ENCODE results near the gene RELL1.

The RELL1 gene

DNA sequence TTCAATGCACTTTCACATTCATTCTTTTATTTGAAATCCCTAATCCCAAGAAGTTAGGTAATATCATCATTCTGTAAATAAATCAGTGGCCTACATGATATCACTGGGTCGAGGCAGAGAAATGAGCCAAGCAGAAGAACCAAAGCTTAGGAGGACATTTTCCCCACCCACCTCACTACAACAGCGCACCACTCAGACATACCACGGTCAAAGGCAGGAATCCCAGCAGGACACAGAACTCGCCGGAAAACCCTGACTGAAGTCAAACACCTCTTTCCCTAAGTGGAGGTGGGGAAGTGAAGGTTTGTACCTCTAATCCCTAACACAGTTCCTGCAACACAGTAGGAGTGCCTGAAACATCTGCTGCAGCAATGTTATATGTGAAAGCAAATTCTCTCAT, 21.5 kb downstream of the RELL1 start:
- no peak for DNase-seq

DNA sequence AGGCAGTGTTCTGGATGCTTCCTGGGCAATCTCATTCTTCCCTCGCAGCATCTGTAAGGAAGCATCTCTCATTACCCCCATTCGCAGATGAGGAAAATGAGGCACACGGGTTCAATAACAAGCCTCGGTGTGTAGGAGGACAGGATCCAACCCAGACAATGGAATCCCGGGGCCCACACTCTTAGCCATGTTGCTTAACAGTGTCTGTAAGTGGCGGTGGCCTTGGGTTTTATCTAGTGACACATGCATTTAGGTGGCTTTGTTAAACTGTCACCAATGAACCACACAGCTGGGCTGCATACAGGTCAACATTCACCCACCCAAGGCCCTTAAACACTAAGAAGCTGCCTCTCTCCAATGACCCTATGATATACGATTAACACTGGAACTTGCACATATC, 22.6 kb downstream of the RELL1 start:
- no peak for DNase-seq

DNA sequence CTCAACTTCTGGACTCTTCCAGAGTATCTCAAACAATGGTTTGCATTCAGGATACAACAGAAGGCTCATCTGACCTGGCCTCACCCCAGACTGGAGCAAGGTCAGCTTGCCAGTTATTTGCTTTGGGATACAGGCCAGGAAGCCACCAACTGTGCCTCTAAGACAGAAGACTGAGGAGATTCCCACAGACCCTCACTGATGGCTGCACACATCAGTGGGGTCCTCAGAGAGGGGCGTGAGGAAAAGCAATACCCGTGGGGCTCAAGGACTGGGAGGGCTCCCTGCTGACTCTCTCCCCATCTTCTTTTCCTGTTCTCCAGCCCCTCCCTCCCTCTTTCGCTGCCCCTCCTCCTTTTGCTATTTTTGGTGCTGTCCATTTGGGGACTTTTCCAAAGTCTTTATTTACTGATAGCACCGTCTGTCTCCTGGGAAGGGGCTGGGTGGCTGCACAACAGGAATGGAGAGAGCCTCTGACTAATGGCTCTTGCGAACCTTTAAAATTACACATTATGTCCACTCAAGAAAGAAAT, 23.2 kb downstream of the RELL1 start:
- no peak for DNase-seq

DNA sequence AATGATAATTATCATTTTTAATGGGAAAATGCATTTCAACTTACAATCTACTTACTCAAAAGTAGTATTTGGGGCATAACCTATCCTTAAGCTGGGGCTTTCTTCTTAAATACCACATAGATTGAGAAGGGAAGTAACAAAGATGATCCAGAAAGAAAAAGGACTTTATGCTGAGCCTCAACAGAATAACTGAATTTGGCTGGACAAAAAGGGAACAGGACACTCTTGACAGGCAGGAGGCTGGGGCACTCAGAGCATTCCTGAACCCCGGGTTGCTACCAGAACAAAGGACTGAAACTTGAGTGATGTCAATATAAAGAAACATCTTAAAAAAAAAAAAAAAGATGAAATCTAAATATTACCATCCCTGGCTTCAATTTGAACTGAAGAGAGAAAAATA, 23.9 kb downstream of the RELL1 start:
- no peak for DNase-seq

DNA sequence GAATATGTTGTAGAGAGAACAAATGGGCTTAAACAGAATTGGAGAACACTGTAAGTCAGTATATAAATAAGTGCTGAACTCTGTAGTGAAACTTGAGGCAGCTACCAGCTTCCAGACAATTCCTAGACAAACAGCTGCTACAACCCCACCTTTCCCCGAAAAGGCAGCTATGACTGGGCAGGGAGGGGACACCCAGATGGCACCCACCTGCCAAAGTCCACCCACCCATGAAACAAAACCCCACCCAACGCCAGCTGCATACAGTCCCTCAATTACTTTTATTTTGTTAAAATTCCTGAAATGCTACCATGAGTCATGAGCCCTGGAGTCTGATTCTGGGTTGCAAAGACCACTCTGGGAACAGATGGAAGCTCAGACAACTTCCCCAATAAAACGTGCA, 24.4 kb downstream of the RELL1 start:
- no peak for DNase-seq

DNA sequence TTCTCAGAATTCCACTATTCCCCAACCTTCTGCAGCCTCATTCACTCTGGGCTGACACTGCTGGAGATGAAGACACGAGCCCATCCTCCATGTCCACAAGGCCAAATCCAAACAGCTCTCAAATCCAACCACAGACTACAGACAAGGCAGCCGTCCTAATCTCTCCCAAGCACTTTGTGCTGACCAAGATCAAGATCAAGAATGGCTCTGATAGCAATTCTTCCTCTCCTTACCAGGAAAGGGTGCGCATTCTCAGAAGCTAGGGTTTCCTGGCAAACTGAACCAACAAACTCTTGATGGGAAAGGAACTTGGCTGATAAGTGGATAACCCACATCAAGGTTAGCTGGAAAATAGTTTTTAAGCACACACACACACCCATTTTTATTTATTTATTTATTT, 26.5 kb downstream of the RELL1 start:
- DNase-seq: no peak

DNA sequence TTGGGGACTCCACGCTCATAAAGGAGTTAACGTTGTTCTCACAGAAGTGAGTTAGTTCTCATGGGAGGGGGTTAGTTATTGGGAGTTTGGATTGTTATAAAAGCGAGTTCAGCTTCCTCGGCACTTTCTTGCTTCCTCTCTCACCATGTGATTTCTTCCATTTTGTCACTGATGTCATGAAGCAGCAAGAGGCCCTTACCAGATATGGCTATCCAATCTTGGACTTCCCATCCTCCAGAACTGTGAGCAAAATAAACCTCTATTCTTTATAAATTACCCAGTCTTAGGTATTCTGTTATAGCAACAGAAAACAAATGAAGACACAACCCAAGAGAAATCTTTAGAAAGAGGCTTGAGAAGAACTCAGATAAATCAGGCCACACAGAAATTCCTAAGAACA, 29.5 kb downstream of the RELL1 start:
- DNase-seq: no peak

DNA sequence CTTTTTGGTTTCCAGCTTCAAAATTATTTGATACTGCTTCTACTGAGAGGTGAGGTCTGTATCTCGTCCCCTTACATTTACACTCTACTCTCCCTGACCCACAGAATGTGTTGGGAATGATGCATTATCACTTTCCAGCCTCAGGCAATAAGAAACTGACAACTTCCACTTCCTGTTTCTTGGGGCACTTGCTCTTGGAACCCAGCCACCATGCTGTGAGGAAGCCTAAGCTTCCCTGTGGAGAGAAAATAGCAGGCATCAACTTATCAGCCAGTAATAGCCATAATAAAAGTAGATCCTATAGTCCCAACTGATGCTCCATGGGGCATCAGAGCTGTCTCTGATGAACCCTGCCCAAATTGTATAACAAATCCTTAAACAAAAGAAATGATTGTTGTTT, 32.6 kb downstream of the RELL1 start:
- no peak for DNase-seq

DNA sequence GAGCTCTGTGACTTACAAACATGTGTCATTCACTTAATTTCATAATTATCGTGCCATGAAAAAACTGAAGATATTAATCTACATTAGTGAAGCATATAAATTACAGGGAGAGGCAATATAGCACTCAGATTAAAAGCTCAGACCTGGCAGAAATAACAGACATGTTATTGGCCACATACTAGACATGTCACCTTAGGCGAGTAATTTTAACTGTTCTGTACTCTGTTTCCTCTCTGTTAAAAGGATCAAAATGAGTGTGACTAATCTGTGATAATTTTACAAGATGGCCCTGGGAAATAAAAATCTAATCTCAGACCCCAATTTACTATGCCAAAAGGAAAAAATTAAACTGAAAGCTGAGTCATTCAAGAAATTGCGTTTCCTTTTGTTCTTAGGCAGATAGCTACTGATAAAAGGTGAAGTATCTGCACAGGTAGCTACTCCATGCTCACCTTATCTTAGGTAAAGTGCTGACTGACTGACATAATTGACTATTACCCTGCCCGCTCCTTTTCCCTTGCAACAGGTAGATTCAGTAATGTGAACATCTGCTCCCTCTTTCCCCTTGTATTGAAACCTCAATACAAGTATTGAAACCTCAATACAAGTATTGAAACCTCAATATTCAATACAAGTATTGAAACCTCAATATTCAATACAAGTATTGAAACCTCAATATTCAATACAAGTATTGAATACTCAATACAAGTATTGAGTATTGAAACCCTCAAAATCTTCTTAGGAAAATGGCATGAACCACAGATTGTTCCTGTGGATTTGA, 33.2 kb downstream of the RELL1 start:
- DNase-seq: no peak

DNA sequence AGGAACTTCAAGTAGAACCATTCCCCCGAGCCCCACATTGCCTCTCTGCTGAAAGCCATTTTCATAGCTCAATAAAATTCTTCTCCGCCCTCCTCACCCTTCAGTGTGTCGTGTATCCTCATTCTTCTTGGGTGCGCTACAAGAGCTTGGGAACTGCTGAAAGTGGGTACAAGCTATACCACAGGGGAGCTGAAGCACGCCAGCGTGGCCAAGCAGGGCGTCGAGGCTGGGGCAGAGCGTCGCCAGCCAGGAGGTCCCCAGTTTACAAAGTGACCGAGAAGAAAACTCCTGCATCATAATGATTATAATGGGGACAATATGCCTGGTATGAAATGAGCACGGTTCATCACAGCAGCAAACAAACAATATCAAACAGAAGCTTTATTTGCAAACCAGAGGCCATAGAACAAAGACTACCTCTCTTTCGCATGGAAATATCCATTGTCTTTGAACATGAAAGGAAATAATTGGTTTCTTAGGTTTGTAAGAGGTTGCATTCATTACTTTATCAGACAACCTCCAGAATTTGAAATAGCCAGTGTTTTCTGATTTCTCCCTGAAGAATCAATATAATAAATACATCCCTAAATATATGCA, 34.3 kb downstream of the RELL1 start:
- DNase-seq: no peak

DNA sequence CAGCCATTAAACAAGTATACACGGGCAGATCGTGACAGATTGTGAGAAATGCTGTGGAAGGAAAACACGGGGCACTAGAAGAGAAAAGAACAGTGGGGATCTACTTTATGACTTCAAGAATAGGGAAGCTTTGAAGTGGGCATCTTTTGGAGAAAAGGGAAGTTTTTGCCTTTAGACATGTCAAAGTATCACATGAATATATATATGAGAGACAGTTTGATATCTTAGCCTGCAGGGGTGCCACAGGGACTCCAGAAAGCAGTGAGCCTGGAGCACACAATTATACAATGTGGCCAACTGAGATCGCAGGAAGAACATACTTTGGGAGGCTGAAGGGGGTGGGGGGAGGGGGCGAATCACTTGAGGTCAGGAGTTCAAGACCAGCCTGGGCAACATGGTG, 35.7 kb downstream of the RELL1 start:
- DNase-seq: no peak

DNA sequence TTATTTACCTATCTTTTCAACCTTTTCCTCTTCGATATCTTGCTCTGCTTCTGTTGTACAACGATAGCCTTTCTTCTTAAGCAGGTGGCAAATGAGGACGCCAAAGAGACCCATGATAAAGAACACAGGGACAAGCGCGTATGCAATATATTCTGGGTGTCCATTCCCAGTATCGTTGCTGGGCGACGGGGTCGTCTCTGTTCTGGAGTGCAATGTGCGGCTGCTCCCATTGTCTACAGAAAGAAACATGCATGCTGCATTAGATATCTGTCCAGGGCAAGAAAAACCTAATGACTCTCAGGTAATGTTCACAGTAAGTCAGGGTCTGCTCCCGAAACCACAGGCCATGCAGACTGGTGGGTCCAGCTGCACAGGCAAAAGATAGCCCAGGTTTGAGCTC, 36.9 kb downstream of the RELL1 start:
- no peak for DNase-seq

DNA sequence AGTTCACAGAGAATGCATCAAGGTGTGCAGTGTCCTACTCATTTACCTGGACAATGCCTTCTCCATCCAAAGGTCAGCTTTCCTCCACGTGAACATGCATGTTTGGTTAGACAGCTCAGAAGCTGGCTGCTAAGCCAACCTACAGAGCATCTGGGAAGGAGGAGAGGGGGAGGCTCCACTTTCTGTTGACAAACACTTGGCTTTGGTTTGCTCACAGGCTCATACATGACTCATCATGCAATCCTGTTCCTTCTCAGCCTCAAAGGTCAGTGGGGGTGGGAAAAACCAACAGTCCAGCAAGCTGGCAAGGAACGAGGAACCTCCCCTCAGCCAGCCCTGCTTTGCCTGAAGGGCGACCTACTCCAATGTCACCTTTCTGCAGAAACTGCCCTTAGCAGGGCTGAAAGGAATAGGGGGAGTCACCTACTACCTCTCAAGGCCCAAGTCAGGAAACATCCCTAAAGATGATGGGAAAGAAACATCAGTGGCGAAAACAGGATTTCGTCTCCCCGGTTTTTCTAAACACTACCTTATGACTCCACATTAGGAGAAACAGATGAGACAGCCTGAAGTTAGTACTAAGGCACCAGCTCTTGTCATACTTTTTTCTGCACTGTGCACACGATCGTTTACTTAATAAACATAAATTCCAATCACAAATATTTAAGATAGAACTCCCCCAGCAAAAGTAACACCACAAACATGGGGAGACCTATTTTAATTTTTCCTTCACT, 37.9 kb downstream of the RELL1 start:
- DNase-seq: no peak

DNA sequence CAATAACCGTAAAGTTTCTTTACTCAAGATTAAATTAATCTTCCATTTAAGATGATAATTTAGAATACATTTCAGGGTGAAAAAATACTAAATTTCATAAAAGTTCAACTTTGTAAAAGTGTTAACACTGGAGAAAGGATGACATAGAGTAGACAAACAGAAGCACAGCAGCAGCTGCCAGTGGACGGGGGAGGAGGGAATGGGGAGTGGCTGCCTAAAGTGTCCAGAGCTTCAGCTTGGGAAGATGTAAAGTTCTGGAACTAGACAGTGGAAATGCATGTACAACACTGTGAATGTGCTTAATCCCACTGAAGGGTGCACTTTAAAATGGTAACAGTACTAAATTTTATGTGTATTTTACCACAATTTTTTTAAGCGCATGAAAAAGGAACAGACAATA, 39.9 kb downstream of the RELL1 start:
- no peak for DNase-seq

DNA sequence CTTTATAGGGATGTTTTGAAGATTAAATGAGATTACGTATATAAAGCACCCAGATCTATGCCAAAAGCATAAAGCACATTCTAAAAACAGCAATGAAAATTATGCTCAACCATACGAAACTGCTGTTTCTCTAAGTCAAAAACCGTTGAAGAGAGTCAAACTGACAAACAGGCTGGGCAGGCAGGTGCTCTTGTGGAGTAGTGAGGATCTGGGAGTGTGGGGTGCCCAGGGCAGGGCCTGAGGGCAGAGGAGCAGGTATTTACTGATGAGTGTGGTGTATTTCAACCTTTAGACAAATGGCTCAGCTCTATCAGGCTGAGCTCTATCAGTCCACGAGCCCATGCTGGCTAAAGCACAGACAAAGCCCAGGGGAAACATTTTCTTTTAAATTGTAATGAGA, 40.4 kb downstream of the RELL1 start:
- no peak for DNase-seq

DNA sequence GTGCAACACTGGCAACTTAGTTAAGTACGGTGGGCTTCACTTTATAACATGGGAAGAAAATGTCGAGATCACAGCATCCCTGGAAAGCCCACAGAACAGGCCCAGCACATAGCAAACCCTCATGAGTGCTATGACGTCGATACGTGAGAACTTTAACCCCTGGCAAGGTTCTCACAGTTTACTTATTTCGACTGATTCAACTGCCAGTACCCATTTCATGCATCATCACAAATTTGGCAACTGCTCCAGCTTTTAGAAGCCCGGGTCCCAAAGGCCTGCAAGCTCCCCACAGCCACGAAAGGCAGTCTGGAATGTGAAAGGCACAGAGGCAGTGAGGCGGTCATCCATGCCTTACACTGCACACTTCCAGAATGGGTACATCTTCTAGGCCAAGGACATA, 41.2 kb downstream of the RELL1 start:
- no peak for DNase-seq

DNA sequence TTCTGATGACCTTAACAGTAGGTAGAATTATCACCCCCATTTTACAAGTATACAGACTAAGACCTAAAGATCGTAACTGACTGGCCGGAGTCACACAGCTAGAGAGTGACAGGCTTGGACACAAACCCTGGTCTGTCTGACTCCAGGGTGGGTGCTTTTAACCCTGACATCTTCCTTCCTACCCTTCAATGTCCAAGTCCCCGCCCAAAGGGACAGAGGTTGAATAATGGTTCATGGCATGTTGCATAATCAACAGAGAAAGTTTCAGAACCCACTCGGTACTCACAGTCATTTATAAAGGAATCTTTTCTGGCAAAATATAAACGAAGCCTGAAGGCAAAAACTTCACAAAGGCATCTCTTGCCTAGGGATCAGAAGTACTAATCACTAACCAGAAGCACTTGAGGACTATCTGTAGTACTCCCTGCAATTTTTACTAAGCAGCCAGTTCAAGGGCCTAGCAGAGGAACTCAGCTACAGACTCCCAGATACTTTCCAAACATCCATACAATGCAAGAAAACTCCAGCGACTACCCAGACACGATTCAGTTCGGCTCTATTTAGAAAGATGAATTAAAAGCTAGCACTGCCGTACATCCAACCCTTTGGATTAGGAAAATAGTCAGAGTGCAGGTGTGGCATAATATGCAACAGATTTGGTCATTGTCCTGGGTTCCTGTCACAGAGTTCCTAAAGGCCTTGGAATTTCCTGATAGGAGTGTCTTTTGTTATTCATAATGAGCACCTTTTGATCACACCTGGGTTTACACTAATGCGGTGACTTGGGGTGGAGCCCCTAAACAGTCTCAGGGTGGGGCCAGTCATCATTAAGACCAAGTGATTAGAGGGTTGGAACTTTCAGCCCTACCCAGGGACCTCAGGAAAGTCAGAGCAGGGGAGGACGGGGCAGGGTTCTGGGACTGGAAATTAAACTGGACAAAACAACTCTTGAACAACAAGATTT, 44.0 kb downstream of the RELL1 start:
- DNase-seq: no peak

DNA sequence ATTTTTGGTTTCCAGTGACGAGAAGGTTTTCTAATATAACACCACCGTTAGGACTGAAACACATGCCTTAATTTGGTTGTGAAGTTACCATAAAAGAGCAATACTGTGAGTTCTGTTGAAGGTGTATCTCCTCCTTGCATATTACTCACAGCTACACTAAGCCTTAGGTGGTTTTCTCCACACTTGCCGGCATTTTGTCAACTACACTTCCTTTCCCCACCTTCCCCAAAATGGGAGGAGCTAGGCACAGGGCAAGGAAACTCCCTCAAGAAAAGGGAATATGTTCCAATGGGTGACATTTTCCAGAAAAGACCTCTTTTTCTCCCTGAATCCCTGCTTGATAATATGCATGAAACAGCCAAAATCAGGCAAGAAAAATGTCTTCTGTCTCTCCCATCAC, 44.8 kb downstream of the RELL1 start:
- no peak for DNase-seq

DNA sequence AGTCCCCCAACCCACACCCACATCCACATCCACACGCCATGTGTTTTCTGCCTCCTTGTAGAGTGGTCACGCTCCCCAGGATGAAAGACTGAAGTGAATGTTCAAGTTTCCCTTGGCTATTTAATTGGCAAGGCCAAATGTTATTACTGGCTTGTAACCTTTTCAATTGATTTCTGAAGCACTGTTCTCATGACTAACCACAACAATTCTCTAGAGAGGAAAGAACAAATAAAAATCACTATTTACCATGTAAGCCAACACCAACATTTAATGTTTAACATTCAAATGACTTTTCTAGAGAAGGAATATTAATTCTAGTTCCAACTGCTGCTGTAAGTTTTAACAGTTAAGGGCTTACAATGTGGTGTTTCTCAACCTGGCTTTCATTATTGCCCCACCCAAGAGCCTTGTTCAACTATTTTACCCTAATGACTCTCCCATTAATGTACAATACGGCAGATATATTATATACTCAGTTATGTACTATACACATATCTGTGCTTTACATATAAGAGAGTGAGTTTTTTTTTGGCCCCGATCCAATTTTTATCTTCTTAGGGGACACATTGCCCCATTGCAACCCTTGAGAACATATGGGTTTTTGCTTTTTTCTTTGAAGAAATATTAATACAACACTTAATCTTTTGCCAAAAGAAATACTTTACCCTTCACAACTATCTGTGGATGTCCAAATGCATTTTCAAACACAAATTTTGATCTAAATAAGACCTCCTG, 46.5 kb downstream of the RELL1 start:
- DNase-seq: no peak

DNA sequence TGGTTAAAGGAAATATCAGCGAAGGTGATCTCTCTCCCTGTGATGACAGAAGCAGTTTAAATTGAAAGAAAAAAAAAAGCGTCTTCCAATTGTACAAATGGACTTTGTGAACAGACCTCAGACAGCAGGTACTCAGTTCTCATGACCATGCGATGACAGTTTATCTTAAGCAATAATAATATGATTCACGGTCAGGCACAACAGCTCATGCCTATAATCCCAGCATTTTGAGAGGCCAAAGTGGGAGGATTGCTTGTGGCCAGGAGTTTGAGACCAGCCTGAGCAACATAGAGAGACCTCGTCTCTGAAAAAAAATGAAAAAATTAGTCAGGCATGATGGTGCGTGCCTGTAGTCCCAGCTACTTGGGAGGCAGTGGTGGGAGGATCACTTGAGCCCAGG, 51.0 kb downstream of the RELL1 start:
- no peak for DNase-seq

DNA sequence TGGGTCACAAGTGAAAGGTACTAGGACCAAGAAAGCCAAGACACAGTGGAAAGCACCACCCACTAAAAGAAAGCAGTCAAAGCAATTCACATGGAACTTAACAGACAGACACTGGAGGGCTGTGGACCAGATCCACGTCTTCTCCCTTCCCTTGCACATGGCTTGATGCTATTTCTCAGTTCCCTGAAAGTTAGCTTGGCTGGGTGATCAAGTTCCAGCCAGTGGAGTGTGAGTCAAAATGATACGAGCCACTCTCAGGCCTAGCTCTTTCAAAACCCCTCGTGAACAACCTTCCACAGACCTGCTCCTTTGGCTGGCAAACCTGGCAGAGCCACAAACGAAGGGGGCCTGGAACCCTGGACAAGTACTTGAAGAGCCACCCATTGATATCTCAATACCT, 52.0 kb downstream of the RELL1 start:
- no peak for DNase-seq

DNA sequence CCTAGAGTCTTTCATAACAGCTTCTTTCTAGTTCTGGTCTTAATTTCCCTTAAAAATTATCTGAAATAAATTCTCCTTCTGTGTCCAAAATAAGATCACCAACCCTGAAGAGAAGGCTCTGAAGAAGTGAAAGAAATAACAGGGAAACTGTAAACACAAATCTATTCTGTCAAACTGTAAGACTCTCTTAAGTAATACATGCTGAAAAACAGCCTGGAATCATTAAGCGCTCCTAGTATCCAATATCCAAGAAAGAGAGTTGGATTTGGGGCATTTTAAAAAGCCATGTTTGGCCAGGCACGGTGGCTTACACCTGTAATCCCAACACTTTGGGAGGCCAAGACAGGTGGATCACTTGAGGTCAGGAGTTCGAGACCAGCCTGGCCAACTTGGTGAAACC, 53.3 kb downstream of the RELL1 start:
- no peak for DNase-seq

All from CD4-positive, alpha-beta T cell treated with Interleukin-10 for 1 hour (primary cell).